K562 (cell line): ENCODE results near the gene IL17A. TPM values are rescaled to one million over a fixed set of nuclear protein-coding genes. Genes with fewer than 3 reads are reported as not detected.
A peak's percentile ranks its signal among the peaks of the same experiment; 100 is the strongest.

Source experiments
- ATAC-seq: fragments of 200-7000 bp; cut with Tn5 transposase; 3 replicates; pipeline ENCODE4 v1.9.1; 2020; ENCODE audit warnings: moderate library complexity
- BruUV-seq: library from RNA; stranded (reverse); fragments of 400-500 nt; replicated peaks from 2 replicates; lab custom pipeline; 2021; lab: Mats Ljungman, UMichigan
- CTCF ChIA-PET: fragments of 300-600 bp; formaldehyde crosslinking; extraction: SDS; loops from one replicate; lab custom pipeline; 2021; ENCODE audit warnings: low intra/inter-chr PET ratio; lab: Yijun Ruan, JAX
- POLR2A ChIA-PET: fragments of 300-600, 350-650 bp; sonication (Branson Sonifier 250); formaldehyde crosslinking; extraction: SDS; loops from one replicate; lab custom pipeline; 2021; ENCODE audit warnings: antibody characterized with exemption, inconsistent platforms; lab: Yijun Ruan, JAX
- DNase-seq, 4 experiments: peaks; one replicate each; pipeline versions ENCODE4 v3.0.0 to v3.0.0-alpha.2; 2011 to 2018; ENCODE audit warnings: low spot score in 3 of 4, mixed read lengths in 3 of 4; ENCODE audit errors: extremely low read depth in 1 of 4
- FAIRE-seq: peaks from 2 replicates; lab custom pipeline; 2011; peaks lifted over from hg19 to GRCh38; lab: Jason Lieb, UNC
- H2AFZ ChIP-seq: 2 replicates; pipeline ENCODE4 v1.6.0; 2011; ENCODE audit warnings: low read depth, low read length, control low read depth, inconsistent platforms
- H3K27ac ChIP-seq: fragments of 200-600 bp; 3 replicates; pipeline ENCODE4 v1.8.0; 2011; ENCODE audit warnings: low read depth, mild to moderate bottlenecking, control low read depth, inconsistent platforms, low read length, moderate library complexity, mixed read lengths; ENCODE audit errors: extremely low read depth
- H3K27me3 ChIP-seq, 2 experiments: fragments of 300-600 bp in 1 of 2; 2 replicates in 1 of 2; 3 replicates in 1 of 2; pipeline versions ENCODE4 v1.6.0 to v1.8.0; 2011; ENCODE audit warnings: inconsistent platforms in 2 of 2, low read length in 2 of 2, mild to moderate bottlenecking in 1 of 2, mixed read lengths in 1 of 2, moderate library complexity in 1 of 2; ENCODE audit not compliant: control insufficient read depth in 2 of 2, insufficient read depth in 2 of 2
- H3K36me3 ChIP-seq: fragments of 300-600 bp; 3 replicates; pipeline ENCODE4 v1.8.0; 2011; ENCODE audit warnings: mild to moderate bottlenecking, low read length, inconsistent platforms; ENCODE audit not compliant: control insufficient read depth, insufficient read depth
- H3K4me1 ChIP-seq, 2 experiments: fragments of 200-600 bp in 1 of 2; replicated peaks in 1 of 2; 2 replicates in 1 of 2; 3 replicates in 1 of 2; pipeline versions ENCODE4 v1.5.1 to v1.8.0; 2011; ENCODE audit warnings: inconsistent platforms in 2 of 2, low read length in 2 of 2, mild to moderate bottlenecking in 1 of 2, mixed read lengths in 1 of 2, moderate library complexity in 1 of 2; ENCODE audit not compliant: control insufficient read depth in 2 of 2, insufficient read depth in 2 of 2
- H3K4me2 ChIP-seq: 2 replicates; pipeline ENCODE4 v1.6.1; 2011; ENCODE audit warnings: low read length, control low read depth, inconsistent platforms, mixed read lengths; ENCODE audit not compliant: insufficient read depth
- H3K4me3 ChIP-seq: fragments of 200-600 bp; sonication (generic), shearing (Covaris generic); 2 replicates; pipeline ENCODE4 v1.5.1; 2016; ENCODE audit warnings: control low read depth, inconsistent platforms
- H3K79me2 ChIP-seq: fragments of 200-600 bp; 3 replicates; pipeline ENCODE4 v1.8.0; 2011; ENCODE audit warnings: low read length, inconsistent platforms; ENCODE audit not compliant: control insufficient read depth, insufficient read depth
- H3K9ac ChIP-seq, 2 experiments: 2 replicates each; pipeline versions ENCODE4 v1.6.0 to v1.6.1; 2011; ENCODE audit warnings: low read depth in 2 of 2, low read length in 2 of 2, control low read depth in 1 of 2, inconsistent platforms in 1 of 2, mild to moderate bottlenecking in 1 of 2, mixed read lengths in 1 of 2; ENCODE audit not compliant: insufficient read depth in 1 of 2
- H3K9me1 ChIP-seq: one replicate; pipeline ENCODE4 v1.6.0; 2011; ENCODE audit warnings: inconsistent platforms, mild to moderate bottlenecking, low read length, moderate library complexity; ENCODE audit not compliant: control insufficient read depth, insufficient read depth
- H3K9me3 ChIP-seq: replicated peaks from 2 replicates; pipeline ENCODE4 v1.5.1; 2011; ENCODE audit warnings: low read depth, low read length, inconsistent platforms; ENCODE audit not compliant: control insufficient read depth, insufficient read depth
- H4K20me1 ChIP-seq: replicated peaks from 2 replicates; pipeline ENCODE4 v1.6.1; 2011; ENCODE audit warnings: low read length, inconsistent platforms, mixed read lengths; ENCODE audit not compliant: control insufficient read depth, insufficient read depth
- BCLAF1 ChIP-seq, 2 experiments: fragments of 450-650 bp in 1 of 2; IDR thresholded peaks; 2 replicates each; pipeline ENCODE4 v1.6.1; 2011 to 2017; ENCODE audit warnings: low read depth in 2 of 2, antibody characterized with exemption in 1 of 2, borderline replicate concordance in 1 of 2, low read length in 1 of 2, mild to moderate bottlenecking in 1 of 2, mixed read lengths in 1 of 2; ENCODE audit not compliant: control insufficient read depth in 1 of 2
- GTF2A2 ChIP-seq: IDR thresholded peaks from 2 replicates; pipeline ENCODE4 v1.6.1; 2016; ENCODE audit warnings: mild to moderate bottlenecking, missing genetic modification characterization, missing compliant biosample characterization
- KLF1 ChIP-seq: fragments of 450-650 bp; IDR thresholded peaks from 2 replicates; pipeline ENCODE4 v1.6.1; 2016; ENCODE audit warnings: missing genetic modification characterization, missing compliant biosample characterization
- MTA3 ChIP-seq: fragments of 450-650 bp; formaldehyde crosslinking; IDR thresholded peaks from 2 replicates; pipeline ENCODE4 v1.6.1; 2017; ENCODE audit warnings: mild to moderate bottlenecking, borderline replicate concordance
- PCBP1 ChIP-seq: fragments of 200-400 bp; formaldehyde crosslinking; IDR thresholded peaks from 2 replicates; pipeline ENCODE4 v1.6.1; 2018; ENCODE audit warnings: mild to moderate bottlenecking, low read depth, low read length; ENCODE audit not compliant: poor library complexity, severe bottlenecking
- RAD21 ChIP-seq, 2 experiments: fragments of 250-450 bp in 1 of 2; fragments of 450-650 bp in 1 of 2; sonication (Bioruptor Pico) in 1 of 2; formaldehyde crosslinking in 1 of 2; IDR thresholded peaks in 1 of 2; conservative IDR thresholded peaks in 1 of 2; 2 replicates each; pipeline versions ENCODE4 v1.4.0 to v1.8.0; 2020 to 2022; ENCODE audit warnings: mild to moderate bottlenecking in 2 of 2, moderate library complexity in 1 of 2
- SREBF2 ChIP-seq: sonication (generic); formaldehyde crosslinking; IDR thresholded peaks from 2 replicates; pipeline ENCODE4 v1.4.0; 2020; ENCODE audit warnings: mild to moderate bottlenecking, missing genetic modification reagents
- TCF7L2 ChIP-seq: fragments of 150-350 bp; IDR thresholded peaks from 2 replicates; pipeline ENCODE4 v1.6.1; 2016; ENCODE audit warnings: low read depth, mild to moderate bottlenecking, low read length, moderate library complexity
- ZNF644 ChIP-seq: fragments of 200-800 bp; sonication (Bioruptor generic); IDR thresholded peaks from 2 replicates; pipeline ENCODE4 v1.6.1; 2016; ENCODE audit warnings: low read depth, missing genetic modification characterization, missing compliant biosample characterization
- WGBS: fragments of 100-300 bp; shearing (Covaris generic); methylation state at CpG from one replicate; pipeline ENCODE4 v1.1.6; 2016; ENCODE audit warnings: low coverage, mixed read lengths; ENCODE audit not compliant: insufficient coverage; ENCODE audit errors: missing lambda C conversion rate; 5-methylcytosine and 5-hydroxymethylcytosine counted together
- in situ Hi-C: fragments of 300-500 bp; cut with MboI; formaldehyde crosslinking; loops from 4 replicates; pipeline ENCODE4 v1.15.0; 2018; ENCODE audit warnings: inconsistent platforms, mixed read lengths
- intact Hi-C: fragments of 100-400 bp; cut with micrococcal nuclease; formaldehyde crosslinking; loops from 2 replicates; pipeline ENCODE4 v1.14.2; 2022
- polyA plus RNA-seq, 8 experiments: library from polyadenylated mRNA; depleted of rRNA in 4 of 8; stranded (reverse) in 5 of 8; unstranded in 3 of 8; fragments of >200 nt; fragmentation: Nextera tagmentation in 2 of 8; fragmentation: Illumina TruSeq in 1 of 8; extraction: Ambion mirVana in 2 of 8; extraction: Trizol in 1 of 8; gene quantifications; 2 replicates each; pipeline versions ENCODE4 v1.2.1 to v1.2.3, GENCODE V29; 2011 to 2014; ENCODE audit warnings: inconsistent platforms in 1 of 8, missing spikeins in 1 of 8
- total RNA-seq, 7 experiments: library from RNA; depleted of rRNA in 6 of 7; stranded (reverse); fragments of >200 nt in 6 of 7; fragmentation: Illumina TruSeq in 2 of 7; extraction: Trizol in 2 of 7; gene quantifications; 2 replicates each; pipeline versions ENCODE4 v1.2.1 to v1.2.3, GENCODE V29; 2011 to 2021; ENCODE audit warnings: low replicate concordance in 1 of 7
- TF ChIP-seq, protein P1 (sequence below), 3 experiments: IDR thresholded peaks in 2 of 3; conservative IDR thresholded peaks in 1 of 3; 2 replicates each; pipeline ENCODE4 v1.5.1; 2011 to 2012; ENCODE audit warnings: low read length in 3 of 3, mild to moderate bottlenecking in 3 of 3, control low read depth in 2 of 3, improper control_type of control experiment in 1 of 3, inconsistent platforms in 1 of 3, low read depth in 1 of 3, mixed read lengths in 1 of 3, moderate library complexity in 1 of 3; ENCODE audit not compliant: insufficient read depth in 2 of 3

IL17A gene
- total and polyA plus RNA-seq, 9 of the 15 experiments (the other 6 are each of a cell fraction or from before 2014, with no cell fraction given) = not detected

GRCh38 chr6:52213127-52213526, 27.0 kb downstream of the IL17A start:
- intact Hi-C loops = no loop called here

More at GRCh38 chr6:52213127-52213526, 27.0 kb downstream of the IL17A start:
- Histone ChIP-seq H3K4me2 (no peak overlapping the region), H3K4me1 (no peaks in the 10 kb centered on the region), H3K79me2 (no peaks in the 10 kb centered on the region), H3K36me3 (no peaks in the 10 kb centered on the region), H2AFZ (no peak overlapping the region), H4K20me1 (no peaks in the 10 kb centered on the region), H3K9ac (no peak overlapping the region), H3K27me3 (no peaks in the 10 kb centered on the region), H3K9me1 (no peaks in the 10 kb centered on the region), H3K4me3 (no peak overlapping the region), H3K9me3 (no peaks in the 10 kb centered on the region), H3K27ac (no peak overlapping the region)
- no TSS peak for BruUV-seq
- FAIRE-seq (peak; percentile 15), ATAC-seq (no peak), DNase-seq (no peak)
- WGBS = 5% methylated on average over 2 of the region's 2 CpGs
- ChIA-PET CTCF (no interaction called here), POLR2A (interaction anchor here (1.0 to 1.3 kb wide), 2 partner anchors 26 to 42 kb away, joined by 3 read pairs; no protein-coding TSS in a partner anchor)
- in situ Hi-C loops = no loop called here
- TF ChIP-seq KLF1 (tag) = no peak
- no peak for TF ChIP-seq ZNF644 (tag)
- no peak for TF ChIP-seq GTF2A2
- TF ChIP-seq BCLAF1 (IDR thresholded peaks at IDR 0.05; ENCODE audit: borderline replicate concordance in 1 of 2, control insufficient read depth in 1 of 2, low read depth in 2 of 2, low read length in 1 of 2) = no peak
- TF ChIP-seq, protein P1, sequence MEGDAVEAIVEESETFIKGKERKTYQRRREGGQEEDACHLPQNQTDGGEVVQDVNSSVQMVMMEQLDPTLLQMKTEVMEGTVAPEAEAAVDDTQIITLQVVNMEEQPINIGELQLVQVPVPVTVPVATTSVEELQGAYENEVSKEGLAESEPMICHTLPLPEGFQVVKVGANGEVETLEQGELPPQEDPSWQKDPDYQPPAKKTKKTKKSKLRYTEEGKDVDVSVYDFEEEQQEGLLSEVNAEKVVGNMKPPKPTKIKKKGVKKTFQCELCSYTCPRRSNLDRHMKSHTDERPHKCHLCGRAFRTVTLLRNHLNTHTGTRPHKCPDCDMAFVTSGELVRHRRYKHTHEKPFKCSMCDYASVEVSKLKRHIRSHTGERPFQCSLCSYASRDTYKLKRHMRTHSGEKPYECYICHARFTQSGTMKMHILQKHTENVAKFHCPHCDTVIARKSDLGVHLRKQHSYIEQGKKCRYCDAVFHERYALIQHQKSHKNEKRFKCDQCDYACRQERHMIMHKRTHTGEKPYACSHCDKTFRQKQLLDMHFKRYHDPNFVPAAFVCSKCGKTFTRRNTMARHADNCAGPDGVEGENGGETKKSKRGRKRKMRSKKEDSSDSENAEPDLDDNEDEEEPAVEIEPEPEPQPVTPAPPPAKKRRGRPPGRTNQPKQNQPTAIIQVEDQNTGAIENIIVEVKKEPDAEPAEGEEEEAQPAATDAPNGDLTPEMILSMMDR (IDR thresholded peaks at IDR 0.05 in 2 of 3, conservative IDR thresholded peaks at IDR 0.05 in 1 of 3; ENCODE audit: insufficient read depth in 2 of 3, low read depth in 1 of 3, low read length in 3 of 3) = 0 out of 6 replicates have a peak, but pooled peaks of 1 of the 3 experiments have one; percentile 6
- no peak for TF ChIP-seq MTA3
- TF ChIP-seq SREBF2 (CRISPR knock-in tag) = no peak
- TF ChIP-seq RAD21 (CRISPR knock-in tag; conservative IDR thresholded peaks at IDR 0.05 in 1 of 2, IDR thresholded peaks at IDR 0.05 in 1 of 2) = peak in 1 of 2 experiments; percentile 23; a peak in 1 of 4 replicates
- no peak for TF ChIP-seq TCF7L2
- TF ChIP-seq PCBP1 = no peak
